ENCODE data around the gene GTF2I. TPM values are rescaled to one million over a fixed set of nuclear protein-coding genes. Genes with fewer than 3 reads are reported as not detected.
"Not testable (repeated sequence)": the region's sequence is repeated elsewhere in the genome, so short reads cannot be mapped to it uniquely, and the experiment has no call there.

The GTF2I gene
- total RNA-seq, 1 donor from 2014 or later = 168 TPM

DNA sequence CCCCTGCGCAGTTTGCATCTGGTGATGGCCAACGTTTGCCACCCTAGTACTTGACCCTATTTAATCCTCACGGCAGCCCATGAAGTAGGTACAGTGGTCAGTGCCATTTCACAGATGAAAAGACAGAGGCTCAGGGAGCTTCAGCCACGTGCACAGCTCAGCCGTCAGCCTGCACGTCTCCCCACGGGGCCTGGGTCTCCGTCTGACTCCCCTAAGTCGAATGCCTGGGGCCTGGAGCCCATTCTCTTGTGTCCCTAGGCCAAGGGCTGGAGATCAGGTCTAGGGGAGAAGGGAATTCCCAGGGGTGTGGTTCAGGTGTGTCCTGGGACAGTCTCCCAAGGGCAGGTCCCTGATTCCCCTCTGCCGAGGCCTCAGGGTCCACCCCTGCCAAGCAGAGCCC is 109.5 kb downstream of the GTF2I start:
- H3K9ac ChIP-seq (ENCODE audit: low read length); H3K4me2 ChIP-seq (ENCODE audit: low read length); H3K27me3 ChIP-seq (ENCODE audit: insufficient read depth, low read length); H3K36me3 Mint-ChIP-seq (ENCODE audit: low read depth, unreplicated experiment); H3K9me3 Mint-ChIP-seq (ENCODE audit: unreplicated experiment); H3K4me1 ChIP-seq (ENCODE audit: insufficient read depth, low read length); FAIRE-seq; H3K36me3 ChIP-seq (ENCODE audit: insufficient read depth, low read length); H3K9me3 ChIP-seq (ENCODE audit: insufficient read depth, low read depth, low read length); H3K4me3 Mint-ChIP-seq (ENCODE audit: unreplicated experiment); H3K27ac ChIP-seq (ENCODE audit: low read depth, low read length); H3K27me3 Mint-ChIP-seq (ENCODE audit: low read depth, unreplicated experiment); H4K20me1 ChIP-seq (ENCODE audit: insufficient read depth, low read length); H3K4me1 Mint-ChIP-seq (ENCODE audit: low read depth, unreplicated experiment); H3K27ac Mint-ChIP-seq (ENCODE audit: unreplicated experiment); H3K79me2 ChIP-seq (ENCODE audit: insufficient read depth, low read length); DNase-seq (ENCODE audit: low read depth); H2AFZ ChIP-seq (ENCODE audit: low read depth, low read length); H3K4me3 ChIP-seq (ENCODE audit: insufficient read depth, low read depth, low read length): not testable (repeated sequence)

DNA sequence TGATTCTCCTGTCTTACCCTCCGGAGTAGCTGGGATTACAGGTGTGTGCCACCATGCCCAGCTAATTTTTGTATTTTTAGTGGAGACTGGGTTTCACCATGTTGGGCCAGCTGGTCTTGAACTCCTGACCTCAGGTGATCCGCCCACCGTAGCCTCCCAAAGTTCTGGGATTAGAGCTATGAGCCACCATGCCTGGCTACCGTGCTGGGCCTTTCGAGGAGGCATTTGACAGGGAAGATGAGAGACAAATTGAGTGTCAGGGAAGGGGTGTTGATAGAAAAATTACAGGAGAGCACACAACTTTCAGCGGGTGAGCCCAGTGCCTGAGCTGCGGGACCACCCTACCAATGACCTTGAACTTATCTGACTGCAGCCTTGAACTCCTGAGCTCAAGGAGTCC is 112.5 kb downstream of the GTF2I start:
- H3K36me3 Mint-ChIP-seq (ENCODE audit: low read depth, unreplicated experiment); H4K20me1 ChIP-seq (ENCODE audit: insufficient read depth, low read length); H3K4me3 Mint-ChIP-seq (ENCODE audit: unreplicated experiment); H3K4me1 ChIP-seq (ENCODE audit: insufficient read depth, low read length); H3K36me3 ChIP-seq (ENCODE audit: insufficient read depth, low read length); FAIRE-seq; DNase-seq (ENCODE audit: low read depth); H3K79me2 ChIP-seq (ENCODE audit: insufficient read depth, low read length); H3K4me2 ChIP-seq (ENCODE audit: low read length); H3K4me3 ChIP-seq (ENCODE audit: insufficient read depth, low read depth, low read length); H3K27me3 Mint-ChIP-seq (ENCODE audit: low read depth, unreplicated experiment); H3K9me3 Mint-ChIP-seq (ENCODE audit: unreplicated experiment); H3K27ac Mint-ChIP-seq (ENCODE audit: unreplicated experiment); H3K9me3 ChIP-seq (ENCODE audit: insufficient read depth, low read depth, low read length); H3K27ac ChIP-seq (ENCODE audit: low read depth, low read length); H2AFZ ChIP-seq (ENCODE audit: low read depth, low read length); H3K27me3 ChIP-seq (ENCODE audit: insufficient read depth, low read length); H3K4me1 Mint-ChIP-seq (ENCODE audit: low read depth, unreplicated experiment); H3K9ac ChIP-seq (ENCODE audit: low read length): not testable (repeated sequence)

DNA sequence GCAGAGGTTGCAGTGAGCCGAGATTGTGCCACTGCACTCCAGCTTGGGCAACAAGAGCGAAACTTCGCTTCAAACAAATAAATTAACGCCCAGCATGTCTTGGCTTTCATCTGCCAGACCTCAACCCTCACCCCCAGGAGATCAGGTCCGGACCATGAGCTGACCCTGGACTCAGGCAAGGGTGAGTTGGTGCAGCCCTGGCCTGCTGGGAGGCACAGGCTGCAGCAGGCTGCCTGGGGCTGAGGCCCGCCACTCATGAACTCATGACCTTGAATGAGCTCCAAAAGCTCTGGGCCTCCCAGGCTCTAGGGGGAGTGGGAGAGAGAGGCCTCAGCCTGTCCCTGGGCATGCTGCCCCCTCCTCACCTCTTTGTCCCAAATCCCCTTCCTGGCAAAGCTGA is 114.6 kb downstream of the GTF2I start:
- H3K4me3 Mint-ChIP-seq (ENCODE audit: unreplicated experiment); H2AFZ ChIP-seq (ENCODE audit: low read depth, low read length); H3K27me3 Mint-ChIP-seq (ENCODE audit: low read depth, unreplicated experiment): not testable (repeated sequence)

DNA sequence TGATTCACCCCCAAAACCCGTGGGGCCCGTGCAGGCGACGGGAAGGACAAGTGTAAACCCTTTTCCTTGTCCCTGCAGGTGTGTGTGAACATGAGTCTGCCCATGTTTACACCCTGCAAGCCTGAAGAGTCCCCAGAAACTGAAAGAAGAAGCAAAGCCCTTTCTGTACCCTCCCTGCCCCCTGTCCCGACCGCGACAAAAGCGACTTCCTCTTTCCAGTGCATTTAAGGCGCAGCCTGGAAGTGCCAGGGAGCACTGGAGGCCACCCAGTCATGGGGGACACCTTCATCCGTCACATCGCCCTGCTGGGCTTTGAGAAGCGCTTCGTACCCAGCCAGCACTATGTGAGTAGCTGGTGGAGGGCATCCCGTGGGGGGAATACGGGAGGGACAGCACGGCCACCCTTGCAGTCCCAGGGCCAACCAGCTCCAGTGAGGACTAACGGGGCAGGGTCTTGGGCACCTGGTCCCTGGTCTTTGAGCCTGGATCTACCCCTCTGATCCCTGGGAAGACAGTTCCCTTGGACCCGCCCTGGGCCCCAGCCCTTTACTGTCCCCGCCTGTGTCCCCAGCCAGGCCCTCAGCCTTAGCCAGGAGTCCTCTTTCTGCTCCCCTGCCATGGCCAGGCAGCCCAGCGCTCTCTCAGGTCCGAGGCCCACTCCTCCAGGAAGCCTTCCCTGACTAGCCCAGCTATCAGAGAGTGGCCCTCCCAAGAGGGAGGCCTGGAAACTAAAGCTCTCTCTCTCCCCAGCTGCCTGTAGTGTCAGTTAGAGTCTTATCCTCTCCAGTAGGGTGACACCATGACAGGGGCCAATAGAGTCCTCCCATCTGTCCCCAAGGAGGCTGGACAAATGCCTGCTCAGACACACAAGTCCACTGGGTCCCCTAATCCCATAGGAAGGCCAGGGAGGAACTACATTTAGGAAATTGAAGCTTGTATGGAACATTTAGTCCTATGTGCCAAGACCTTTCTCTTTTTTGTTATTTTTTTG is 116.5 kb downstream of the GTF2I start, which contains the start of gene NCF1:
Gene NCF1, plus strand, starts transcription at position 252 of the 991 bp plus-strand sequence. Its CDS starts 21 bp downstream, at position 273.
- not testable (repeated sequence) for H3K27me3 Mint-ChIP-seq (ENCODE audit: low read depth, unreplicated experiment); H3K9ac ChIP-seq (ENCODE audit: low read length); H3K4me2 ChIP-seq (ENCODE audit: low read length); FAIRE-seq; H3K4me1 Mint-ChIP-seq (ENCODE audit: low read depth, unreplicated experiment); H4K20me1 ChIP-seq (ENCODE audit: insufficient read depth, low read length); H2AFZ ChIP-seq (ENCODE audit: low read depth, low read length); H3K27me3 ChIP-seq (ENCODE audit: insufficient read depth, low read length); H3K36me3 ChIP-seq (ENCODE audit: insufficient read depth, low read length); H3K4me3 ChIP-seq (ENCODE audit: insufficient read depth, low read depth, low read length); H3K4me1 ChIP-seq (ENCODE audit: insufficient read depth, low read length); H3K9me3 ChIP-seq (ENCODE audit: insufficient read depth, low read depth, low read length); H3K9me3 Mint-ChIP-seq (ENCODE audit: unreplicated experiment); DNase-seq (ENCODE audit: low read depth); H3K27ac Mint-ChIP-seq (ENCODE audit: unreplicated experiment); H3K4me3 Mint-ChIP-seq (ENCODE audit: unreplicated experiment); H3K27ac ChIP-seq (ENCODE audit: low read depth, low read length); H3K79me2 ChIP-seq (ENCODE audit: insufficient read depth, low read length); H3K36me3 Mint-ChIP-seq (ENCODE audit: low read depth, unreplicated experiment)

More for the DNA sequence above, 114.6 kb downstream of the GTF2I start:
- not testable (repeated sequence) for H3K4me1 Mint-ChIP-seq (ENCODE audit: low read depth, unreplicated experiment); FAIRE-seq; H4K20me1 ChIP-seq (ENCODE audit: insufficient read depth, low read length); H3K79me2 ChIP-seq (ENCODE audit: insufficient read depth, low read length); H3K27ac ChIP-seq (ENCODE audit: low read depth, low read length); DNase-seq (ENCODE audit: low read depth); H3K9ac ChIP-seq (ENCODE audit: low read length); H3K4me2 ChIP-seq (ENCODE audit: low read length); H3K4me1 ChIP-seq (ENCODE audit: insufficient read depth, low read length); H3K9me3 Mint-ChIP-seq (ENCODE audit: unreplicated experiment); H3K27me3 ChIP-seq (ENCODE audit: insufficient read depth, low read length); H3K36me3 ChIP-seq (ENCODE audit: insufficient read depth, low read length); H3K4me3 ChIP-seq (ENCODE audit: insufficient read depth, low read depth, low read length); H3K36me3 Mint-ChIP-seq (ENCODE audit: low read depth, unreplicated experiment); H3K27ac Mint-ChIP-seq (ENCODE audit: unreplicated experiment); H3K9me3 ChIP-seq (ENCODE audit: insufficient read depth, low read depth, low read length)

DNA sequence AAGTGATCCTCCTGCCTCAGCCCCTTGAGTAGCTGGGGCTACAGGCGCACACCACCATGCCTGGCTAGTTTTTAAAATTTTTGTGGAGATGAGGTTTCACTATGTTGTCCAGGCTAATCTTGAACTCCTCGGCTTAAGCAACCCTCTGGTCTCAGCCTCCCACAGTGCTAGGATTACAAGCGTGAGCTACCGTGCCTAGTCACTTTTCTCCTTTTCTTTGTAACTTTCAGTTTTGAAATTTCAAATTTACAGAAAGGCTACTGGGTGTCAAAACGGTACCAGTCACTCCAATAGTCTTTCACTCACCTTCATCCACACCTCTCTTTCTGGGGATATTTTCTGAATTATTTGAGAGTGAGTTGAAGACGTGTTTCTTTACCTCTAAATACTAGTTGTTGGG is 117.6 kb downstream of the GTF2I start:
- H3K27ac ChIP-seq (ENCODE audit: low read depth, low read length); H3K4me2 ChIP-seq (ENCODE audit: low read length); H3K9ac ChIP-seq (ENCODE audit: low read length); H3K4me3 Mint-ChIP-seq (ENCODE audit: unreplicated experiment); H3K36me3 Mint-ChIP-seq (ENCODE audit: low read depth, unreplicated experiment); H3K36me3 ChIP-seq (ENCODE audit: insufficient read depth, low read length); H3K4me1 ChIP-seq (ENCODE audit: insufficient read depth, low read length); H3K4me1 Mint-ChIP-seq (ENCODE audit: low read depth, unreplicated experiment); H3K9me3 ChIP-seq (ENCODE audit: insufficient read depth, low read depth, low read length); H2AFZ ChIP-seq (ENCODE audit: low read depth, low read length); H3K79me2 ChIP-seq (ENCODE audit: insufficient read depth, low read length); H3K9me3 Mint-ChIP-seq (ENCODE audit: unreplicated experiment); FAIRE-seq; H3K27ac Mint-ChIP-seq (ENCODE audit: unreplicated experiment); DNase-seq (ENCODE audit: low read depth); H3K27me3 ChIP-seq (ENCODE audit: insufficient read depth, low read length); H3K4me3 ChIP-seq (ENCODE audit: insufficient read depth, low read depth, low read length); H3K27me3 Mint-ChIP-seq (ENCODE audit: low read depth, unreplicated experiment); H4K20me1 ChIP-seq (ENCODE audit: insufficient read depth, low read length): not testable (repeated sequence)

DNA sequence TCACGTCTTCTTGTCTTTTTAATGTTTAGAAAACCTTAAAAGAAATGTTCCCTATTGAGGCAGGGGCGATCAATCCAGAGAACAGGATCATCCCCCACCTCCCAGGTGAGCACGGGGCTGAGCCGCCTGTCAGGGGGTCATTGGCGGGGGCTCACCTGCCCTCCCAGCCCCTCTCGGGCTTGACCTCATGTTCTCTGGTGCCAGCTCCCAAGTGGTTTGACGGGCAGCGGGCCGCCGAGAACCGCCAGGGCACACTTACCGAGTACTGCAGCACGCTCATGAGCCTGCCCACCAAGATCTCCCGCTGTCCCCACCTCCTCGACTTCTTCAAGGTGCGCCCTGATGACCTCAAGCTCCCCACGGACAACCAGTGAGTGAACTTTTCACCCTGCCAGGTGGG is 121.5 kb downstream of the GTF2I start:
- not testable (repeated sequence) for H3K4me1 ChIP-seq (ENCODE audit: insufficient read depth, low read length); H3K4me3 ChIP-seq (ENCODE audit: insufficient read depth, low read depth, low read length); H3K4me2 ChIP-seq (ENCODE audit: low read length); H3K27me3 ChIP-seq (ENCODE audit: insufficient read depth, low read length); H4K20me1 ChIP-seq (ENCODE audit: insufficient read depth, low read length); DNase-seq (ENCODE audit: low read depth); H3K36me3 Mint-ChIP-seq (ENCODE audit: low read depth, unreplicated experiment); H3K27ac ChIP-seq (ENCODE audit: low read depth, low read length); H3K4me3 Mint-ChIP-seq (ENCODE audit: unreplicated experiment); H3K9ac ChIP-seq (ENCODE audit: low read length); H3K79me2 ChIP-seq (ENCODE audit: insufficient read depth, low read length); H3K36me3 ChIP-seq (ENCODE audit: insufficient read depth, low read length); H3K9me3 Mint-ChIP-seq (ENCODE audit: unreplicated experiment); H2AFZ ChIP-seq (ENCODE audit: low read depth, low read length); H3K27ac Mint-ChIP-seq (ENCODE audit: unreplicated experiment); H3K27me3 Mint-ChIP-seq (ENCODE audit: low read depth, unreplicated experiment); H3K9me3 ChIP-seq (ENCODE audit: insufficient read depth, low read depth, low read length); FAIRE-seq; H3K4me1 Mint-ChIP-seq (ENCODE audit: low read depth, unreplicated experiment)
